Measurements from ENCODE around the gene SDK2.
"Not testable (repeated sequence)": the region's sequence is repeated elsewhere in the genome, so short reads cannot be mapped to it uniquely, and the experiment has no call there.

The SDK2 gene

GRCh38 chr17:73369817-73370490, 274.3 kb downstream of the SDK2 start:
- DNase-seq (ENCODE audit: low read depth); H3K4me3 ChIP-seq (ENCODE audit: low read depth, low read length): not testable (repeated sequence)

DNA sequence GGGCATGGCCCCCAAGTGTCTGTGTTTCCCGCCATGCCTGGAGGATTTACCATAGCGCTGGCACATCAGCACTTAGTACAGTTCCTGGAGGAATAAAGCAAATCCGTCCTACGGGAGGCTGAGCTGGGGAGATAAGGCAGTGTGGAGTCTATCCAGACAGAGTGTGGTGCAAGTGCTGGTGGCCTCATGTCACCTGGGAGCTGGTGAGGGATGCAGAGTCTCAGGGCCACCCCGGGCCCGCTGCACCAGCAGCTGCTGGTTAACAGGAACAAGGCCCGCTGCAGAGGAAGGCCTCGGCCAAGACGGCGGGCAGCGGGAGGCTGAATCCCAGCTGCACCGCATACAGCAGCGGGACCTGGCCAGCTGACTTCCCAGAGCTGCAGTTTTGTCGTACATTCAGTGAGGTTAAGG, 275.1 kb downstream of the SDK2 start:
- DNase-seq (ENCODE audit: low read depth): no peak
- no peak overlapping the region for H3K4me3 ChIP-seq (ENCODE audit: low read depth, low read length)

GRCh38 chr17:73368085-73368631, 276.1 kb downstream of the SDK2 start:
- no peak overlapping the region for H3K4me3 ChIP-seq (ENCODE audit: low read depth, low read length)
- DNase-seq (ENCODE audit: low read depth): no peak

DNA sequence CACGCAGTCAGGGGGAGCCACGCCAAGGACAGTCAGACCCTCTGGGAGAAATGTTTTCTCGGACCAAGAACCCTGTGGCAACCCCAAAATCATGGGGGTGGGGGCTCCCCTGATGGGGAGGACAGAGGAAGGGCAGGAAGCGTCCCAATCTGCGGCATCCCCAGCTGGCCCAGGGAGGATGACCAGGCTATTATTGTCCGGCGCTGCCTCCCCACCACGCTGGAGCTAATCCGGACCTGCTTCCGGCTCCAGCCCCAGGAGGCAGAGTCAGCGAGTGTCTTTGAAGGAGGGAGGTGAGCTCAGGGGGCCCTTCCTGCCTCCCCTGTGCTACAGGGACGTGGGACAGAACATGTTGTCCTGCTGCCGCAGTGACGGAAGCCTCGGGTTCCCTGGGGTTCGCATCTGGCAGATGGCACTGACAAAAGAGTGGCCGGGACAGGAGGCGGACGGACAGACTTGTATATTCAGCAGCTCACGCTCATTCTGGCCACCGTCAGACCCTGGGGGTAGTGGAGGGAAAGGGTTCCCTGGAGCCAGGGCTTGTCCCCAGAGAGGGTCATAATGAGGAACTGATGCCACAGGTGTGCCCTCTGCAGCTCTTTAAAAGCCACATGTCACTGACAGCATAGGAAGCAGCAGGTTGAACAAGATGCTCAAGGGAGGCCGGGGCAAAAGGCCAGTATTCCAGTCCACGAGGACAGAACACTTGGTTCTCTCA, 278.2 kb downstream of the SDK2 start:
- no peak overlapping the region for H3K4me3 ChIP-seq (ENCODE audit: low read depth, low read length)
- no peak for DNase-seq (ENCODE audit: low read depth)

DNA sequence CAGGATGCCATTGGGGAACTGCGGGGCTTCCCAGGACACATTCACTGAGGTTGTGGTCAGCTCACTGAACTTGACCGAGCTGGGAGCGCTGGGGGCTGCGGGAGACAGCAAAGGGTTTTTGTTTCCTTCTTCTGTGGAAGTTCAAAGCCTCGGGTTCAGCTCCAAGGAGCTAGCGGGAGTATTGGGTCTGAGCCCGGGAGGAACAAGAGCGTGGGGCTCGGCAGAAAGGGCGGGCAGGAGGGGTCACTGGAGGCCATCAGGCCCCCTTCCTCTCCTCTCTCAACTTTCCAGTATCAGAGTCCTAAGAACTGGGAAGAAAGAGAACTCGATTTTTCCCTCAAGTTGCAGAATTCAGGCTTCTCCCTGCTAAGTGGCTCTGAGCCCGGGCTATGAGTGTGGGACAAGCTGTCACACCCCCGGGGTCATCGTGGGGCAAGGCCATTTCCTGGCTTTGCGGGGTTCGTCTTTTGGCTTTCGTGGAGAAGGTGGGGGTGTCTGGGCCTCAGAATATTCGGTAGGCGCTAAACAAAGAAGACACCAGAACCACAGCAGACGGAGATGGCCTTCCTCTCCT, 278.9 kb downstream of the SDK2 start:
- no peak overlapping the region for H3K4me3 ChIP-seq (ENCODE audit: low read depth, low read length)
- DNase-seq (ENCODE audit: low read depth): no peak

DNA sequence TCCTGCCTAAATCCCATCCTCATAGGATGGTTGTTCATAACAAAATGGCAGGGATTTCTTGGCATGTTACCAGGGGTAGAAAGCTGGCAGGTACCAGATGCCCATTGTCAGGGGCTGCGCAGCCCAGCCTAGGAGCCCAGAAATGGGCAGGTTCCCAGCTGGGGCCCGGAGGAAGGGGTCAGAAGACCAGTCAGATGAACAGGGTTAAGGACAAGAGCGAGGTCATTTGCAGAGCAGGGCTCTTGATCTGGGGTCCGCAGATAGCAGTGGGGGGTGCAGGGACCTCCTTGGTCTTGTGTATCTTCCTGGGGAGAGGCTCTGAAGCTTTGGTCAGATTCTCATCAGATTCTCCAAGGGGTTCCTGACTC, 280.1 kb downstream of the SDK2 start:
- no peak for DNase-seq (ENCODE audit: low read depth)
- H3K4me3 ChIP-seq (ENCODE audit: low read depth, low read length): no peak overlapping the region

DNA sequence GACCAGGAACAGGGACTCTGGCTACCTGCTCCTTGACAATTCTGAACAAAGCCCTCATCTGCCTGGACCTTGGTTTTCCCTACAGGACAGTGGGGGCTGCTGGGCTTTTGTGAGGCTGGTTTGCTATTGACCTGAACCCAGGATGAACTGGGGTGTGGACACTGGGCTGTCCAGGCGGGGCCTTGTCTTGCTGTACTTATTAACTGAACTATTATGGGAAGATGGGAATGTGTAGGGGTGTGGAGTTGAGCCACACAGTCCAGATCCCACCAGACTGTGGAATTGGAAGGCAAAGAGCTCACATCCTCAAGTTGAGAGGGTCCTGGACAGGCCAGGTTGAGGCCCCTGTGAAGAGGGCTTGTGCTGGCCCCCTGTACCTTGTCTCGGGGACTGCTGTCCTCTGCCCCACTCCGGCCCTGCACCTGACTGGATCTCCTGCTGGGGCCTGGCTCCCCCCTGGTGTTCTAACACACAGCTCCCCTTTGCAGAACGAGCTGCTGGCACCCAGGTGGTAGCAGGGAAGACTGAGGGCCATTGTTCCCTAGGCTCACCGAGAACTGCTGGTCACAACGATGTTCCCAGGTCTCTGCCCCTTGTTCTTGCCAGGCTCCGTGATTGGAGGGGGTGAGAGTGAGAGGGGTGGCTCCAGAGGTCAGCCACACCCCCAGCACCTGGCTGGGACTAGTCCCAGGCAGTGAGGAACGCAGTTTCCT, 280.6 kb downstream of the SDK2 start:
- no peak overlapping the region for H3K4me3 ChIP-seq (ENCODE audit: low read depth, low read length)
- DNase-seq (ENCODE audit: low read depth): no peak

DNA sequence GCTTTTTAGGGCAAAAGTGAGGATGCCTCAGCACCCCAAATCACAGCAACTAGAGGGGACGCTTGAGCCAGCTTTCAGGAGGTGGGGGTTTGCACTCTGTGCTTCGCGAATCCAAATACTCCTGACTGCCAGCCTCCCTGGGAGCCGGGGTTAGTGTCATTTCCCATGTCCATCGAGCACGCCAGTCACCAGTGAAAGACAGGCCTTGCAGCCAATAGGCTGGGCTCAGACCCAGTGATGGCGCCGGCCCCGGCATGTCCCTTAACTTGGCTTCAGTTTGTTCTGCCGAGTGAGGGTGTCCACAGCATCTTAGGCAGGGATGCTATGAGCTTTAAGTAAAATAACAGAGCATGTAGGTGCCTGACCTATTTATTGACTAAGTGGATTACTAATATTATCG, 281.5 kb downstream of the SDK2 start:
- no peak for DNase-seq (ENCODE audit: low read depth)
- H3K4me3 ChIP-seq (ENCODE audit: low read depth, low read length): no peak overlapping the region

DNA sequence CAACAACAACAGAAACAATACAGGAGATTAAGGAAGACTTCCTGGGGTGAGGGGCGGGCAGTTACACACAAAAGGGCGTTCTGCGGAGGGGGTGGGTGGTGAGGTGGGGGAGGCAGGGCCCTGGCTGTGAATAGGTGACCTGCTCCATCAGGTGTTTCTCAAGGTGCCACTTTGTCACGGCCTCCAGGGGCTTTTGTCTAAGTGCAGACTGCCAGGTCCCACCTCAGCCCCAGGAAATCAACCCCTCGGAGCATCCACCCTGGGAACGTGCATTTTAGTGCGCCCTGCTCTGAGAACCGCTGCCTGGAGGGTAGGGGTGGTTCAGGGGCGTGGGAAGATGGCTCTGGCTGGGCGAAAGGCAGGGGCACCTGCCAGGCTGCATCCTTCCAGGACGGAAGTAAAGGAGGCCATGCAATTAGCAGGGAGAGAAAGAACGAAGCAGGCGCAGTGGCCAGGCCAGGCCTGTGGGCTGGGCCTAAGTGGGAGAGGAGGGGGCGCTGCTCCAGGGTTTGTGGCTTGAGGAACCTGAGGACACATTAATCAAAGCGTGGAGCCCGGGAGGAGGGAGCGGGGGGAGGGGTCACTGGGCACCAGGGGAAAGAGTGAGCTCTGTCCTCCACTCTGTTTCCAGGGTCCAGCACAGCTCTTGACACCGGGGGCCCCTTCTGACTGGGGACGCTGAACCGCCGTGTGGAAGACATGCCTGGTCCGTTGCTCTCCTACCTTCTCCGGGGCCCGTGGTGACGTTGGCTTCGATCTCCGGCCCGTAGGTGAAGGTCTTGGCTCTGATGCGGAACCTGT, 283.1 kb downstream of the SDK2 start:
- DNase-seq (ENCODE audit: low read depth): no peak
- H3K4me3 ChIP-seq (ENCODE audit: low read depth, low read length): no peak overlapping the region

DNA sequence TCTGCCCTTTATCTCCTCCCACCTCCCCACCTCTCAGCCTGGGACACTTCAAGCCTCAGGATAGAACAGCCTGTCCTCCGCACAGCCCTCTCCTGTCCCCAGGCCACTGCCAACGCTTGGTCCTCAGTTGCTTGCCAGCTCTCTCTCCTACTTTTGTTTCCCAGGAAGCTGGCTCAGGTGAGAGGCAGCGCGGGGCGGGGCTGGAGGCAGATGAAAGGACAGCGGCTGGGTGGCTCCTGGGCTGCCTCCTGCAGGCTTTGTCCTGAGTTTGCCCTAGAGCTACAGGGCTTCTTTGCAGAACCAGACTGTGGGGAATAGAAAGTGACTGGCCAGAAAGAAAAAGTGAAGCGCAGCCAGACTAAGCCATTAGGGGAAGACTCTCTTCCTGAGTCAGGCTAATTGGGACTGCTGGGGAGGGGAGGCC, 284.2 kb downstream of the SDK2 start:
- no peak overlapping the region for H3K4me3 ChIP-seq (ENCODE audit: low read depth, low read length)
- no peak for DNase-seq (ENCODE audit: low read depth)

DNA sequence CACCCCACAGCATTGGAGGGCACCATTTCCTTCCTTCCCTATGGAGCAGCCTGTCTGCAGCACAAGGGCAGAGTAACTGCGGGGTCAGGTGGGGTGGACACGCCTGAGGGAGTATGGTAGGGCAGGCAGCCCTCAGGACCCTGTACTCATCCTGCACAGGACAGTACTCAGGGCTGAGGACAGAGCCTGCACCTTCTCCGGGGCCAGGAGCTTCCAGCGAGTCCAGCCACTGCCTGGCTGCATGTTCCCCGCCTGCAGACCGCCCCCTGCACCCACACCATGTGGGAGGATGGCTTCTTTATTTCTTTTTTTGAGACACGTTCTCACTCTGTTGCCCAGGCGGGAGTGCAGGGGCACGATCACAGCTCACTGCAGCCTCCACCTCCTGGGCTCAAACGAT, 284.9 kb downstream of the SDK2 start:
- no peak for DNase-seq (ENCODE audit: low read depth)
- H3K4me3 ChIP-seq (ENCODE audit: low read depth, low read length): no peak overlapping the region

- no peak overlapping the region for H3K4me3 ChIP-seq (ENCODE audit: low read depth, low read length)
- no peak for DNase-seq (ENCODE audit: low read depth)
These were observed 285.6 kb downstream of the SDK2 start for GRCh38 chr17:73358668-73359067.

DNA sequence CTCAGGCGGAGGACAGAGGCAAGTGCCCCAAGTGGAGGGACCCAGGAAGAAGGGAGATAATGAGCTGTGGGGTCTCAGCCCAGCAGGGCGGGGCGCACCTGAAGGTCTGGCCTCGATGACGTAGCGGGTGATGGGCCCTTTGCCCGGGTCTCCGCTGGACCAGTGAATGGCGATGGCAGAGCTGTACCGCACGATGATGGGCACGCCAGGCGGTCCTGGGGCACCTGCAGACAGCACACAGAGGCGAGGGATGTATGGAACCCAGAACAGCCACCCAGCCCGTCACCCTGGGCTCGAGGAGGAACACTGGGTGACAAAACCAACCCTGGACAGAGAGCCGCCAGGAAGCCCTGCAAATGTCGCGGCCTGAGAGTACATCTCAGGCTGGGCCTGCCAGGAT, 286.3 kb downstream of the SDK2 start:
- DNase-seq (ENCODE audit: low read depth): no peak
- no peak overlapping the region for H3K4me3 ChIP-seq (ENCODE audit: low read depth, low read length)

DNA sequence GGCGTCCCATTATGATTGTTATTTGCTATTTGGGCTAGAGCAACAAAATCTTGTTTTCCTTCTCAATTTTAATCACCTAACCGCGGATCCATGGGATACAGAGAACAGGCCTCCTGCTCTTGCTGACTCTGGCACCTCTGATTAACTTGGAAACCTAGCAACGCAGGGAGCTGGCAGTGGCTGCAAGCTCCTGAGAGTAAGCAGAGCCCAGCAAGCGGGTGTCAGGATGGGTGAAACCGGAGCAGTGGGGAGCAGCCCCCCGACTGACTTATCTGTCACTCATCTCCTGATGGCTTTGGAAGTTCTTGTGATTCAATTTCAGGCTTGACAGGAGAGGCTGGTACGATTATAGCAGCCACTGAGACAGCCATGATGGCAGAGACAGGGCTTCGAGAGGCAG, 286.9 kb downstream of the SDK2 start:
- H3K4me3 ChIP-seq (ENCODE audit: low read depth, low read length): no peak overlapping the region
- DNase-seq (ENCODE audit: low read depth): no peak

DNA sequence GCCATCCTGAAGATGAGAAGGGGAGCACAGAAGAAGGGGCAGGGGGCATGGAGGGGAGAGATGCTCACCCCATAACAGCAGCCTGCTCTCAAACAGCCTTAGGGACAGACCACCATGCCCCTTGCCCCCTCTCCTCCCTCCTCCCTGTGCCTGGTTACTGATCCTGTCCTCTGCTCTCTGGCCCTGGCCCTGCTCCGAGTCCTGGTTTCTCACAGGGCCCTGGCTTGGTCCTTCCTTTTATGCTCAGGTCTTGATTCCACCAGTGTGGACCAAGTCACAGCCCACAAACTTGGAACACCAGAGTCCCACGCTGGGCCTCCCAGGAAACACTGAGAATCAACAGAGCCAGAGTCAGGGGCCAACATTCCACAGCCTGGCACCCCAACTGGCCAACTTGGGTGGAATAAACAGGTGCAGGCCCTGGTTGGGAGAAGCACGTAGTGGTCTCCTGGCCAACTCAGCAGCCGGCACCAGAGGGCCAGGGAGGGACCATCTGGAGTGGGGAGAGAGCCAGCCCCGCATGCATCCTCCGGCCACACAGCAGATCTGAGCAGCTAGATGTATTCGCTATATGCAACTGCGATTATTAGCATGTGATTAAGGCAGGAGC, 287.6 kb downstream of the SDK2 start:
- no peak for DNase-seq (ENCODE audit: low read depth)
- no peak overlapping the region for H3K4me3 ChIP-seq (ENCODE audit: low read depth, low read length)

DNA sequence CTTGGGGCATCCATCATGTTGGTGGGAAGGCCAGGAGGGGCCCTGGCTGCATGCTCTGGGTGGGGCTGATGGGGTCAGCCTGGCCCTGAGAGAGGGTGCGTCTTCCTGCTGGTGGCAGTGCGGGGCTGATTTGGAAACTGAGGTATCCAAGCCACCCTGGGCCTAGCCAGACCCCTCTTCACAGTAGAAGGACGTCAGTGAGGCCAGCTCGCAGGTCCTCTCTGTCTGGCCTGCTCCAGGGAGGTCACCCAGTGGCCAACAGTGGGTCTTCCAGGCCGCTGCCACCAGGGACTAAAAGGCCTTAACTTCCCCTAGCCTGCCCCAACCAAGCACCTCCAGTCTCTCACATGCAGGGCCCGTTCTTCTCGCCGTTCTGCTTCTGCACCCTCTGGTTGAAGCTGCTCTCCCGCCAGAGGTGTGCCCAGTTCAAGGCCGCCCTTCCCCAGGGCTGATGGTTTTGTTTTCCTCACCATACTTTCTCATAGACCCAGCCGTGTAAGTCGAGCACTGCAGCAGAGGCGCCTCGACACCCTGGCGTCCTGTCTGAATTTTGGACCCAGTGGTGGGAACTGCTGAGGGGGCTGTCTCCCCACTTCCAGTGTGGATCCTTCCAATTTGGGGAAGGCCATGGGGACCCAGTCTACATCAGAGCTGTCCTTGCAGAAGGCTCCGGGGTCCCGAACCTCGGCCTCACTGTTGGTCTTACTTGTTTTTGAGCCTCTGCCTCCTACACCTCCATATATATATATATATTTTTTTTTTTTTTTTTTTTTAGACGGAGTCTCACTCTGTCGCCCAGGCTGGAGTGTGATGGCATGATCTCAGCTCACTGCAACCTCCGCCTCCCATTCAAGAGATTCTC, 289.6 kb downstream of the SDK2 start:
- DNase-seq (ENCODE audit: low read depth): no peak
- no peak overlapping the region for H3K4me3 ChIP-seq (ENCODE audit: low read depth, low read length)

GRCh38 chr17:73352261-73352660, 292.0 kb downstream of the SDK2 start:
- no peak for DNase-seq (ENCODE audit: low read depth)
- H3K4me3 ChIP-seq (ENCODE audit: low read depth, low read length): no peak overlapping the region

GRCh38 chr17:73351764-73352163, 292.5 kb downstream of the SDK2 start:
- H3K4me3 ChIP-seq (ENCODE audit: low read depth, low read length): no peak overlapping the region
- DNase-seq (ENCODE audit: low read depth): no peak
